K562 (cell line): ENCODE results near the gene JUNB. TPM values are rescaled to one million over a fixed set of nuclear protein-coding genes. Genes with fewer than 3 reads are reported as not detected.

Experiments used
- C11orf30 ChIP-seq: fragments of 450-650 bp; IDR thresholded peaks from 2 replicates; pipeline ENCODE4 v1.6.1; 2016; ENCODE audit warnings: low read depth, mild to moderate bottlenecking
- CEBPB ChIP-seq: fragments of 450-650 bp; IDR thresholded peaks from 2 replicates; pipeline ENCODE4 v1.6.1; 2016; ENCODE audit warnings: missing genetic modification characterization, missing compliant biosample characterization
- CHD4 ChIP-seq: fragments of 200-600 bp; sonication (generic); IDR thresholded peaks from 3 replicates; pipeline ENCODE4 v1.6.1; 2012; ENCODE audit warnings: low read depth, mild to moderate bottlenecking, mixed read lengths, low read length, inconsistent platforms; ENCODE audit not compliant: insufficient read depth, insufficient replicate concordance, poor library complexity, severe bottlenecking
- GATA2 ChIP-seq: sonication (generic); formaldehyde crosslinking; IDR thresholded peaks from 2 replicates; pipeline ENCODE4 v1.4.0; 2020; ENCODE audit warnings: mild to moderate bottlenecking, missing genetic modification reagents
- HMG20A ChIP-seq: fragments of 450-650 bp; formaldehyde crosslinking; conservative IDR thresholded peaks from 2 replicates; pipeline ENCODE4 v1.4.0; 2020; ENCODE audit warnings: mild to moderate bottlenecking, mixed read lengths
- JUN ChIP-seq, 2 experiments: sonication (generic) in 1 of 2; formaldehyde crosslinking in 1 of 2; IDR thresholded peaks; 2 replicates each; pipeline versions ENCODE4 v1.6.1 to v1.8.0; 2012 to 2022; ENCODE audit warnings: borderline replicate concordance in 2 of 2, mild to moderate bottlenecking in 2 of 2, improper control_type of control experiment in 1 of 2, low read depth in 1 of 2, low read length in 1 of 2, missing genetic modification reagents in 1 of 2
- KDM4B ChIP-seq, 2 experiments: fragments of 450-650 bp in 1 of 2; sonication (generic) in 1 of 2; IDR thresholded peaks; 2 replicates each; pipeline ENCODE4 v1.6.1; 2016 to 2017; ENCODE audit warnings: borderline replicate concordance in 2 of 2, antibody characterized with exemption in 1 of 2, low read depth in 1 of 2, mild to moderate bottlenecking in 1 of 2
- MCM7 ChIP-seq, 2 experiments: fragments of 450-650 bp; IDR thresholded peaks; 2 replicates each; pipeline ENCODE4 v1.6.1; 2016 to 2018
- MYBL2 ChIP-seq, 2 experiments: fragments of 450-650 bp in 1 of 2; sonication (generic) in 1 of 2; formaldehyde crosslinking in 1 of 2; IDR thresholded peaks; 2 replicates each; pipeline versions ENCODE4 v1.6.1 to v1.8.1; 2017 to 2022; ENCODE audit warnings: borderline replicate concordance in 1 of 2, inconsistent platforms in 1 of 2, low read depth in 1 of 2, mild to moderate bottlenecking in 1 of 2, missing genetic modification reagents in 1 of 2, moderate library complexity in 1 of 2
- PHF21A ChIP-seq: fragments of 450-650 bp; IDR thresholded peaks from 2 replicates; pipeline ENCODE4 v1.6.1; 2017; ENCODE audit warnings: low read depth, borderline replicate concordance
- PHTF2 ChIP-seq: fragments of 250-450 bp; sonication (Bioruptor Pico); IDR thresholded peaks from 2 replicates; pipeline ENCODE4 v1.5.0; 2021; ENCODE audit warnings: mild to moderate bottlenecking
- PTRF ChIP-seq: fragments of 450-650 bp; IDR thresholded peaks from 2 replicates; pipeline ENCODE4 v1.6.1; 2016; ENCODE audit warnings: mild to moderate bottlenecking, missing genetic modification characterization, missing compliant biosample characterization
- RBM14 ChIP-seq: fragments of 200-400 bp; formaldehyde crosslinking; IDR thresholded peaks from 2 replicates; pipeline ENCODE4 v1.6.1; 2018; ENCODE audit warnings: low read depth, mild to moderate bottlenecking, low read length, moderate library complexity, borderline replicate concordance; ENCODE audit not compliant: insufficient read depth
- RBM22 ChIP-seq: fragments of 200-400 bp; formaldehyde crosslinking; IDR thresholded peaks from 2 replicates; pipeline ENCODE4 v1.6.1; 2018; ENCODE audit warnings: low read length, low read depth; ENCODE audit not compliant: poor library complexity, severe bottlenecking
- SRF ChIP-seq, 2 experiments: fragments of 250-450, 450-650 bp in 1 of 2; sonication (Bioruptor Pico) in 1 of 2; sonication (generic) in 1 of 2; formaldehyde crosslinking; IDR thresholded peaks; 2 replicates each; pipeline versions ENCODE4 v1.5.0 to v1.5.1; 2020 to 2022; ENCODE audit warnings: mild to moderate bottlenecking in 1 of 2, missing genetic modification reagents in 1 of 2
- ZBTB11 ChIP-seq, 3 experiments: fragments of 200-800 bp in 1 of 3; fragments of 250-450 bp in 1 of 3; fragments of 450-650 bp in 1 of 3; sonication (Bioruptor Pico) in 1 of 3; sonication (Bioruptor generic) in 1 of 3; formaldehyde crosslinking in 1 of 3; IDR thresholded peaks; 2 replicates each; pipeline versions ENCODE4 v1.6.1 to v1.8.0; 2016 to 2022; ENCODE audit warnings: mild to moderate bottlenecking in 2 of 3, missing genetic modification characterization in 2 of 3, missing compliant biosample characterization in 1 of 3, moderate library complexity in 1 of 3
- ZNF316 ChIP-seq: fragments of 450-650 bp; IDR thresholded peaks from 2 replicates; pipeline ENCODE4 v1.6.1; 2016
- ZNF324 ChIP-seq: fragments of 250-450 bp; sonication (Bioruptor Pico); IDR thresholded peaks from 2 replicates; pipeline ENCODE4 v1.4.0; 2020; ENCODE audit warnings: mild to moderate bottlenecking
- ZNF507 ChIP-seq: conservative IDR thresholded peaks from 2 replicates; pipeline ENCODE4 v1.6.1; 2017; ENCODE audit warnings: missing genetic modification characterization, missing compliant biosample characterization
- polyA plus RNA-seq, 8 experiments: library from polyadenylated mRNA; depleted of rRNA in 4 of 8; stranded (reverse) in 5 of 8; unstranded in 3 of 8; fragments of >200 nt; fragmentation: Nextera tagmentation in 2 of 8; fragmentation: Illumina TruSeq in 1 of 8; extraction: Ambion mirVana in 2 of 8; extraction: Trizol in 1 of 8; gene quantifications; 2 replicates each; pipeline versions ENCODE4 v1.2.1 to v1.2.3, GENCODE V29; 2011 to 2014; ENCODE audit warnings: inconsistent platforms in 1 of 8, missing spikeins in 1 of 8
- total RNA-seq, 7 experiments: library from RNA; depleted of rRNA in 6 of 7; stranded (reverse); fragments of >200 nt in 6 of 7; fragmentation: Illumina TruSeq in 2 of 7; extraction: Trizol in 2 of 7; gene quantifications; 2 replicates each; pipeline versions ENCODE4 v1.2.1 to v1.2.3, GENCODE V29; 2011 to 2021; ENCODE audit warnings: low replicate concordance in 1 of 7
- TF ChIP-seq, protein P1 (sequence below): sonication (generic); formaldehyde crosslinking; IDR thresholded peaks from 2 replicates; pipeline ENCODE4 v1.8.0; 2023; ENCODE audit warnings: mild to moderate bottlenecking, missing genetic modification reagents

JUNB gene
- total and polyA plus RNA-seq, 9 of the 15 experiments (the other 6 are each of a cell fraction or from before 2014, with no cell fraction given): 0.23 to 88.1 (median 13.1) TPM

- TF ChIP-seq ZBTB11 (CRISPR knock-in tag; IDR thresholded peaks at IDR 0.05): peak in 1 of 3 experiments; percentile 64; a peak in 1 of 6 replicates
- no peak for TF ChIP-seq ZNF316
- TF ChIP-seq MYBL2 (IDR thresholded peaks at IDR 0.05; ENCODE audit: low read depth): no peak
- no peak for TF ChIP-seq MYBL2 (CRISPR knock-in tag; IDR thresholded peaks at IDR 0.05; ENCODE audit: borderline replicate concordance)
- TF ChIP-seq RBM14: no peak
- TF ChIP-seq CEBPB: no peak
- no peak for TF ChIP-seq GATA2
- peak in 1 of 2 experiments; percentile 77; a peak in 1 of 4 replicates for TF ChIP-seq KDM4B (IDR thresholded peaks at IDR 0.05; ENCODE audit: borderline replicate concordance in 2 of 2, low read depth in 1 of 2)
- peak; percentile 82 for TF ChIP-seq C11orf30
- no peak for TF ChIP-seq PTRF
- TF ChIP-seq MCM7 (IDR thresholded peaks at IDR 0.05): no peak
- TF ChIP-seq HMG20A: no peak
- TF ChIP-seq SRF (CRISPR knock-in tag; IDR thresholded peaks at IDR 0.05): no peak
- TF ChIP-seq, protein P1, sequence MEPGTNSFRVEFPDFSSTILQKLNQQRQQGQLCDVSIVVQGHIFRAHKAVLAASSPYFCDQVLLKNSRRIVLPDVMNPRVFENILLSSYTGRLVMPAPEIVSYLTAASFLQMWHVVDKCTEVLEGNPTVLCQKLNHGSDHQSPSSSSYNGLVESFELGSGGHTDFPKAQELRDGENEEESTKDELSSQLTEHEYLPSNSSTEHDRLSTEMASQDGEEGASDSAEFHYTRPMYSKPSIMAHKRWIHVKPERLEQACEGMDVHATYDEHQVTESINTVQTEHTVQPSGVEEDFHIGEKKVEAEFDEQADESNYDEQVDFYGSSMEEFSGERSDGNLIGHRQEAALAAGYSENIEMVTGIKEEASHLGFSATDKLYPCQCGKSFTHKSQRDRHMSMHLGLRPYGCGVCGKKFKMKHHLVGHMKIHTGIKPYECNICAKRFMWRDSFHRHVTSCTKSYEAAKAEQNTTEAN: no peak
- TF ChIP-seq ZNF507 (tag): no peak
- no peak for TF ChIP-seq ZNF324 (CRISPR knock-in tag)
- TF ChIP-seq RBM22: no peak
- TF ChIP-seq CHD4: no peak
- no peak for TF ChIP-seq PHTF2 (CRISPR knock-in tag)
- no peak for TF ChIP-seq PHF21A
- TF ChIP-seq JUN (IDR thresholded peaks at IDR 0.05; ENCODE audit: borderline replicate concordance, low read depth, low read length): peak; percentile 59
- no peak; the same call in 1 of the 2 replicates for TF ChIP-seq JUN (CRISPR knock-in tag; IDR thresholded peaks at IDR 0.05; ENCODE audit: borderline replicate concordance)
Observed at GRCh38 chr19:12806242-12807081, 15.2 kb downstream of the JUNB start, which contains the start of gene RNASEH2A (continued).
